Endothelial cell of umbilical vein (primary cell): Measurements from ENCODE around the gene SERPINA1.

Experiments
- CTCF ChIP-seq, 2 donors: IDR thresholded peaks; 1 replicate in 1 of 2; 2 replicates in 1 of 2; pipeline ENCODE4 v1.5.1; 2011; ENCODE audit warnings: low read length in 2 of 2, mild to moderate bottlenecking in 2 of 2, moderate library complexity in 2 of 2, control low read depth in 1 of 2, inconsistent platforms in 1 of 2, low read depth in 1 of 2; ENCODE audit not compliant: insufficient read depth in 1 of 2; ENCODE audit errors: extremely low read depth in 1 of 2
- EZH2 ChIP-seq: IDR thresholded peaks from 2 replicates; pipeline ENCODE4 v1.6.1; 2012; ENCODE audit warnings: borderline replicate concordance, low read depth, mild to moderate bottlenecking, moderate library complexity, low read length, inconsistent platforms; ENCODE audit not compliant: severe bottlenecking
- MAX ChIP-seq: IDR thresholded peaks from 2 replicates; pipeline ENCODE4 v1.6.1; 2011; ENCODE audit not compliant: insufficient read depth, insufficient read length
- POLR2A ChIP-seq: IDR thresholded peaks from 2 replicates; pipeline ENCODE4 v1.6.1; 2012; ENCODE audit warnings: low read depth, mild to moderate bottlenecking, control low read depth, low read length
- POLR2AphosphoS5 ChIP-seq: IDR thresholded peaks from 2 replicates; pipeline ENCODE4 v1.6.1; 2012; ENCODE audit warnings: low read depth, mild to moderate bottlenecking, control low read depth, low read length, moderate library complexity; ENCODE audit not compliant: insufficient read depth

GRCh38 chr14:94330857-94331256, 57.5 kb downstream of the SERPINA1 start:
- TF ChIP-seq CTCF (IDR thresholded peaks at IDR 0.05; ENCODE audit: extremely low read depth in 1 of 2, insufficient read depth in 1 of 2, low read depth in 1 of 2, low read length in 2 of 2) (no peak), EZH2 (no peak), MAX (no peak), POLR2AphosphoS5 (no peak), POLR2A (no peak)
